OCI-M2 (cell line): ENCODE measurements around the gene DUSP15.
"Not testable (repeated sequence)": the region's sequence is repeated elsewhere in the genome, so short reads cannot be mapped to it uniquely, and the experiment has no call there.

Experiments used
- DNase-seq: peaks from one replicate; lab custom pipeline; 2025; ENCODE audit not compliant: unreplicated experiment; lab: John Stamatoyannopoulos, UW

Gene DUSP15

GRCh38 chr20:31824125-31824485 lies 46.2 kb downstream of the DUSP15 start:
- DNase-seq = no peak

GRCh38 chr20:31823360-31824124 lies 46.8 kb downstream of the DUSP15 start:
- no peak for DNase-seq

DNA sequence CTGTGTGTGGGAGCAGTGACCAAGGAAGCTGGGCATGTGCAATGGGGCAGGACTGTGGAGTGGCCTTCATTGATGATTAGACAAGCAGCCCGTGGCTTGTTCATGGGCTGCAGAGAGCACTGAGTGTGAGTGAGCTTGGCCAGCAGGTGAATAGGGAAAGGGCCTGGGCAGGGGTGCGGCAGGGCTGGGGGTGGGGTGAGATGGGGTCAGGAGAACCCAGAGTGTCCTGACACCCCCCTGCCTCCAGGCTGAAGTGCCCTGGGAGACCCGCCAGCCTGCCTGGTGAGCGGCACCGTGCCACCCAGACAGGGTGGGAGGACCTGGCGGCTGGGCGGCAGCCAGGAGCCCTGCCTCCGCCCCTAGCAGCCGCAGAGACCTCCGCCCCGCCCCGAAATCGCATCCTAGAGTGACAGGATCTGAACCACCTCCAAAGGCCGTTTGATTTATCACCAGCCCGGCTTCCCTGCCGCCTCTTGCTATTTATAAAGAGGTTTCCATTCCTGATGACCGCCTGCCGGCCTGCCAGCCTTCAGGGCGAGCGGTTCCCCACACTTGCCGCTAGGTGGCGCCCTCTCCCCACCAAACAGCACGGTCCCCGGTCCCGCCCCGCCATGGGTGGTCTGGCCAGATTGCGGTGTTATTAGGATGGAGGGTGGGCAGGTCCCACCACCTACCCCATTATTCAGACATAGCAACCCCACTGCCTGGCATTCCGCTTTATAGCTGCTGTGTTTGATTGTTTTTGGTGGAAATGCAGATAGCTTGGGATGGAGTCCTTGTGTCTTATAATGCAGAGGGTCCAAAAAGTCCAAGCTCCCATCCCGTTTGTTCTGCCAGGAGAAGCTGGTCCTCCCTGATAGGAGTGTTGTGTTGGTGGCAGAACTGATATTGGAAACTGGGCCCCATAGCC lies 47.7 kb downstream of the DUSP15 start:
- no peak for DNase-seq

- no peak for DNase-seq
Measured at GRCh38 chr20:31821427-31821826, 48.9 kb downstream of the DUSP15 start.

- no peak for DNase-seq
Measured at GRCh38 chr20:31820228-31820627, 50.1 kb downstream of the DUSP15 start.

DNA sequence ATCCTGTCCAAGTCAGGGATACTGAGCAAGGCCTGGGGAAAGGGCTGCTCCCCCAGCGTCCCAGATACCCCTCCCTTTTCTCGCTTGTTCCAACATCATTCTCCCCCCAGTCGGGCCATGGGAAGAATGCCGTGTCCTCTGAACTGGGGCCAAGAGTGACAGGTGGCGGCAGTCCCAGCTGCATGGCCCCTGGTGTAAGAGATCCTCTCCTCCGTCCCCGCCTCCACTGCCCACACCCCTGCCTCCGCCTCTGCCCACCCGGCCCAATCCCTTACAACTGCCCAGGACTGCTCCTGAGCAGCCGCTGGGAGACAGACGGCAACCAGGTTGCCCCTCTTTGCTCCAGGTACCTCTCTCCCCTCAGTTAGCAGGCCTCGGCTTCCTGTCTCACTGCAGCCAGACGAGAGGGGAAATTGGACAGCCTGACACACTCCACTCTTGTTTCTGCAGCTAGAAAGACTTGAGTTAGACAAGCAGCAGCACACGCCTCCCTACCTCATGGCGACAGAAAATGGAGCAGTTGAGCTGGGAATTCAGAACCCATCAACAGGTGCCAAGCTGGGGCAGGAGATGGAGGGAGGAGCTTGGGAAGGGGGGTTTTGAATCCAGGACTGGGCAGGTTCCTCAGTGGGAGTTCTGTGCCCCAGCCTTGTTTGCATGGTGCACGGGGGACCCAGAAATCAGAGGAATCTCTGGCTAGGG lies 51.1 kb downstream of the DUSP15 start, which contains the start of gene MYLK2:
TSS of gene MYLK2 (plus strand) at position 274 of the 702 bp plus-strand sequence. CDS start at position 499, 225 bp downstream.
- DNase-seq = no peak

GRCh38 chr20:31818376-31818908 lies 51.9 kb downstream of the DUSP15 start:
- DNase-seq = no peak

DNA sequence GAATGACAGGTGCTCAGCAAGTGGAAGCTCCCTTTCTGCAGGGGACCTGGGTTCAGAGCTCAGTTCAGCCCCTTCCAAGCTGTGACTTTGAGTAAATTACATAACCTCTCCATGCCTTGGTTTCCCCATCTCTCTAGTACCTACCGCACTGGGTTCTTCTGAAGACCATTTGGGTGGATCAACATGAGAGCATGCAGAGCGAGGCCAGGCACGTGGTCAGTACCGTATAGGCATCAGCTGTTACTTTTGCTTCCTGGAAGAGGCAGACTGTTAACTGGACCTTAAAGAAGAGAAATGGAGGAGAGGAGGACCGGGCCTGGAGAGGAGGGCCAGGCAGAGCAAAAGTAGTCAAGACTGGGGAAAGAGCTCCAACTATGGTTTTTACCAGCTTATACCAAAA lies 52.9 kb downstream of the DUSP15 start:
- DNase-seq = no peak

- no peak for DNase-seq
Measured at GRCh38 chr20:31816221-31816620, 54.1 kb downstream of the DUSP15 start.

DNA sequence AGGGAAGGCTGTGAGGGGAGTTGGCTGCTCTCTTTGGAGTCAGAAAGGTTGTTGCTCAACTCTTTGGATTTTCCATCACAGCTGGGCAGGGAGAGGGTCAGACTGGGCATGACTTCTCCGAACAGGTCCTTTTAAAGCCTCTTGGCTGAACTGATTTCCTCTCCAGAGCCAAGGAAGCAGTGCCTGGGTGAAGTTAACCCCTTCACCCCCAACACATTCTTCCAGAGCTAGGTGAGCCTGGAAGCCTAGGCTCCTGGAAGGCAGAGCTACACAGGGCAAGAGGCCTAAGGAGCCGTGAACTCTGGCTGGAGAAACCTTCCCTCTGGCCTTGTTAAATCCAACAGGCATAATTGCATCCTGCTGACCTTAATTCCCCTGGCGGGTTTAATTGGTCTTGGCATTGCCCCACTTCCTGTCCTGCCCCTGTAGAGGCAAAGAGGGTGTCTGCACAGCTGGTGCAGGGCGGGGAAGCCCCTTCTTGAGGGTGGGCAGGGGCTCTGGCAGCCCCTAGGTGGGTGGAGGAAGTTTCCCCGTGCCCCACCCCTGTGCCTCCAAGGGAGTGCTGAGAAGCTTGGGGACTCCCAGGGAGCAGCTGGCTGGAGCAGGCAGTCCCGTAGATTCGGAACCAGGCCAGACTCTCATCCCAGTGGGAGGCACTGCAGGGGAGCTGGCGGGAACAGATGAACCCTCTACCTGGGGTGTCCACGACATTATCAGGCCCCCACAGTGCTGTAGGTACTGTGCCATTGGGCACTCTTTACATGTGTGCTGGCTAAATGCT lies 54.7 kb downstream of the DUSP15 start:
- DNase-seq = no peak

DNA sequence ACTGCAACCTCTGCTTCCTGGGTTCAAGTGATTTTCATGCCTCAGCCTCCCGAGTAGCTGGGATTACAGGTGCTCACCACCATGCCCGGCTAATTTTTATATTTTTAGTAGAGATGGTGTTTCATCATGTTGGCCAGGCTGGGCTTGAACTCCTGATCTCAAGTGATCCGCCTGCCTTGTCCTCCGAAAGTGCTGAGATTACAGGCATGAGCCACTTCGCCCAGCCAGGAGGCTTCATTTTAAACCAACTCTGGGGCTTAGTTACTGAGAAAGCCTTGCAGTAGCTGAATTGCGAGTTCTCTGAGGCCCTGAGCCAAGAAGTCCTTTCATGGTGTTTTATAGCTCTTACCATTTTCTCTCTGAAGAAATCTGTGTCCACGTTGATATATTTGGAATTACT lies 56.2 kb downstream of the DUSP15 start:
- DNase-seq = not testable (repeated sequence)

DNA sequence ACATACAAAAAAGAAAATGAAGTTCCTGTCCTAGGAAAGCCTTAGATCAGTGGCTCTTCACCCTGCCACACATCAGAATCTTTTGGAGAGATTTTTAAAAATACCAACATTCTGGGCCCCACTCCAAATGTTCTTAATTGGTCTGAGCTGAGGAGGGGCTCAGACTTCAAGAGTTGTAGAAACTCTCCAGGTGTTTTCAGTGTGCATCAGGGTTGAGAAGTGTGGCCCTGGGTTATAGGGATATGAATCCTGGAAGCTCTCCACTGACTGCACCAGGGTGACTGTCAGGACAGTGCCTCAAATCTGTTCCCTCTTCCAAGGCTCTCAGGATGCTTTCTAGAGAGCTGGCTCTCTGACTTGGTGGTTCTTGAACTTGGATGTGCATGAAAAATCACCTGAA lies 56.7 kb downstream of the DUSP15 start:
- no peak for DNase-seq

GRCh38 chr20:31811796-31812728 lies 58.3 kb downstream of the DUSP15 start:
- no peak for DNase-seq

GRCh38 chr20:31811198-31811597 lies 59.1 kb downstream of the DUSP15 start:
- no peak for DNase-seq
